Astrocyte of the cerebellum (primary cell): ENCODE measurements around the gene GPRC5C.
A peak's percentile ranks its signal among the peaks of the same experiment; 100 is the strongest.
"Not testable (repeated sequence)": the region's sequence is repeated elsewhere in the genome, so short reads cannot be mapped to it uniquely, and the experiment has no call there.

ENCODE experiments used
- DNase-seq: peaks from one replicate; pipeline ENCODE4 v3.0.0-alpha.2; 2011; ENCODE audit warnings: low read depth
- H3K4me3 ChIP-seq: 2 replicates; pipeline ENCODE4 v1.5.1; 2011; ENCODE audit warnings: mild to moderate bottlenecking, low read depth, low read length, moderate library complexity
- CTCF ChIP-seq: IDR thresholded peaks from 2 replicates; pipeline ENCODE4 v1.5.1; 2012; ENCODE audit warnings: low read length, low read depth, moderate library complexity, mild to moderate bottlenecking; ENCODE audit errors: missing control alignments
- in situ Hi-C: cut with HindIII; loops from 2 replicates; pipeline ENCODE4 v1.10.0; 2017; ENCODE audit warnings: low sequenced_read_pairs

Gene GPRC5C

GRCh38 chr17:74404789-74405188 lies 27.1 kb upstream of the GPRC5C start:
- H3K4me3 ChIP-seq: no peak overlapping the region
- in situ Hi-C loops: no loop called here
- TF ChIP-seq CTCF: no peak

GRCh38 chr17:74405311-74405710 lies 26.6 kb upstream of the GPRC5C start:
- DNase-seq, H3K4me3 ChIP-seq, in situ Hi-C loops: not testable (repeated sequence)

More at GRCh38 chr17:74404789-74405188, 27.1 kb upstream of the GPRC5C start:
- no peak for DNase-seq

- in situ Hi-C loops: no loop called here
- no peak for TF ChIP-seq CTCF
These were observed 24.5 kb upstream of the GPRC5C start for GRCh38 chr17:74407384-74407783.

GRCh38 chr17:74408262-74408661 lies 23.6 kb upstream of the GPRC5C start:
- no peak for DNase-seq
- no peak overlapping the region for H3K4me3 ChIP-seq
- in situ Hi-C loops: no loop called here
- TF ChIP-seq CTCF: peak; percentile 8

More at GRCh38 chr17:74407384-74407783, 24.5 kb upstream of the GPRC5C start:
- DNase-seq: no peak
- H3K4me3 ChIP-seq: no peak overlapping the region

GRCh38 chr17:74408815-74409214 lies 23.1 kb upstream of the GPRC5C start:
- no peak for TF ChIP-seq CTCF
- no peak for DNase-seq
- in situ Hi-C loops: no loop called here
- H3K4me3 ChIP-seq: no peak overlapping the region

GRCh38 chr17:74410001-74410443 lies 21.9 kb upstream of the GPRC5C start:
- H3K4me3 ChIP-seq: no peak overlapping the region
- in situ Hi-C loops: no loop called here
- TF ChIP-seq CTCF: no peak
- no peak for DNase-seq

GRCh38 chr17:74412581-74412980 lies 19.3 kb upstream of the GPRC5C start:
- TF ChIP-seq CTCF: no peak
- no peak for DNase-seq
- H3K4me3 ChIP-seq: no peak overlapping the region
- in situ Hi-C loops: no loop called here
